Stimulated activated CD4-positive, alpha-beta T cell treated with anti-CD3 and anti-CD28 coated beads, Interleukin-2, amount 100 ng/mL, for 48 hours (primary cell): ENCODE results near the gene MBOAT2.

Source experiments
- DNase-seq, 2 donors: peaks; one replicate each; pipeline ENCODE4 v3.0.0-alpha.2; 2020

Gene MBOAT2

GRCh38 chr2:8893474-8893873 is 110.0 kb downstream of the MBOAT2 start:
- DNase-seq, result no peak

GRCh38 chr2:8892111-8892510 is 111.4 kb downstream of the MBOAT2 start:
- DNase-seq, result no peak

GRCh38 chr2:8889978-8890377 is 113.5 kb downstream of the MBOAT2 start:
- DNase-seq, result no peak

- no peak for DNase-seq
Observed at GRCh38 chr2:8888963-8889362, 114.5 kb downstream of the MBOAT2 start.

GRCh38 chr2:8886876-8887275 is 116.6 kb downstream of the MBOAT2 start:
- no peak for DNase-seq

- no peak for DNase-seq
Observed at GRCh38 chr2:8886202-8886518, 117.3 kb downstream of the MBOAT2 start.

- no peak for DNase-seq
Observed at GRCh38 chr2:8885449-8886201, 117.9 kb downstream of the MBOAT2 start.

GRCh38 chr2:8884812-8885211 is 118.7 kb downstream of the MBOAT2 start:
- no peak for DNase-seq

GRCh38 chr2:8882094-8882493 is 121.4 kb downstream of the MBOAT2 start:
- no peak for DNase-seq

- no peak for DNase-seq
Observed at GRCh38 chr2:8877894-8878293, 125.6 kb downstream of the MBOAT2 start.

- no peak for DNase-seq
Observed at GRCh38 chr2:8877332-8877731, 126.2 kb downstream of the MBOAT2 start.

- no peak for DNase-seq
Observed at GRCh38 chr2:8876628-8877027, 126.9 kb downstream of the MBOAT2 start.

- DNase-seq, result no peak
Observed at GRCh38 chr2:8872821-8873432, 130.6 kb downstream of the MBOAT2 start.

GRCh38 chr2:8870441-8870840 is 133.0 kb downstream of the MBOAT2 start:
- DNase-seq, result no peak

- no peak for DNase-seq
Observed at GRCh38 chr2:8867363-8867762, 136.1 kb downstream of the MBOAT2 start.

- DNase-seq, result no peak
Observed at GRCh38 chr2:8863331-8863953, 140.0 kb downstream of the MBOAT2 start.

- no peak for DNase-seq
Observed at GRCh38 chr2:8862230-8862629, 141.3 kb downstream of the MBOAT2 start.

GRCh38 chr2:8861797-8862196 is 141.7 kb downstream of the MBOAT2 start:
- DNase-seq, result no peak

- no peak for DNase-seq
Observed at GRCh38 chr2:8860239-8860638, 143.2 kb downstream of the MBOAT2 start.

- no peak for DNase-seq
Observed at GRCh38 chr2:8858910-8859309, 144.6 kb downstream of the MBOAT2 start.

GRCh38 chr2:8858264-8858663 is 145.2 kb downstream of the MBOAT2 start:
- DNase-seq, result no peak

GRCh38 chr2:8857709-8858108 is 145.8 kb downstream of the MBOAT2 start:
- no peak for DNase-seq

GRCh38 chr2:8856176-8856575 is 147.3 kb downstream of the MBOAT2 start:
- DNase-seq, result no peak

GRCh38 chr2:8855010-8855409 is 148.5 kb downstream of the MBOAT2 start:
- DNase-seq, result no peak

GRCh38 chr2:8853426-8853825 is 150.1 kb downstream of the MBOAT2 start:
- no peak for DNase-seq
